A549 (cell line): ENCODE measurements around the gene TMEM250.

Experiments
- CBX2 ChIP-seq: fragments of 200-600 bp; sonication (generic); IDR thresholded peaks from 2 replicates; pipeline ENCODE4 v1.6.1; 2016; ENCODE audit warnings: low read depth, mild to moderate bottlenecking, borderline replicate concordance
- EP300 ChIP-seq, 2 experiments: fragments of >200 bp; sonication (Bioruptor Twin); formaldehyde crosslinking; IDR thresholded peaks; 2 replicates in 1 of 2; 3 replicates in 1 of 2; pipeline ENCODE4 v1.6.1; 2016 to 2017
- GATA3 ChIP-seq: IDR thresholded peaks from 2 replicates; pipeline ENCODE4 v1.6.1; 2012; ENCODE audit warnings: borderline replicate concordance
- JUNB ChIP-seq: fragments of >200 bp; sonication (Bioruptor Twin); formaldehyde crosslinking; IDR thresholded peaks from 2 replicates; pipeline ENCODE4 v1.6.1; 2016
- MYC ChIP-seq: IDR thresholded peaks from 2 replicates; pipeline ENCODE4 v1.6.1; 2012; ENCODE audit warnings: mild to moderate bottlenecking, inconsistent platforms, low read length, improper control_type of control experiment, borderline replicate concordance
- POLR2A ChIP-seq: IDR thresholded peaks from 2 replicates; pipeline ENCODE4 v1.6.1; 2012; ENCODE audit warnings: mild to moderate bottlenecking, low read length
- POLR2AphosphoS2 ChIP-seq: conservative IDR thresholded peaks from 2 replicates; pipeline ENCODE4 v1.6.1; 2012; ENCODE audit warnings: low read length, improper control_type of control experiment, inconsistent platforms
- RAD21 ChIP-seq, 2 experiments: fragments of >200 bp in 1 of 2; sonication (Bioruptor Twin) in 1 of 2; formaldehyde crosslinking in 1 of 2; IDR thresholded peaks in 1 of 2; conservative IDR thresholded peaks in 1 of 2; 2 replicates in 1 of 2; 3 replicates in 1 of 2; pipeline ENCODE4 v1.6.1; 2012 to 2018; ENCODE audit warnings: inconsistent platforms in 1 of 2
- TF ChIP-seq, protein P1 (sequence below): fragments of 450-650 bp; IDR thresholded peaks from 2 replicates; pipeline ENCODE4 v1.6.1; 2014; ENCODE audit warnings: antibody characterized with exemption
- TF ChIP-seq, protein P2 (sequence below): fragments of 250-450 bp; sonication (Bioruptor Pico); IDR thresholded peaks from 2 replicates; pipeline ENCODE4 v1.5.0; 2020; ENCODE audit warnings: low read depth, mild to moderate bottlenecking, moderate library complexity
- TF ChIP-seq, protein P3 (sequence below): fragments of >200 bp; sonication (Bioruptor Twin); formaldehyde crosslinking; IDR thresholded peaks from 3 replicates; pipeline ENCODE4 v1.5.1; 2016
- TF ChIP-seq, protein P4 (sequence below): IDR thresholded peaks from 2 replicates; pipeline ENCODE4 v1.6.1; 2012

DNA sequence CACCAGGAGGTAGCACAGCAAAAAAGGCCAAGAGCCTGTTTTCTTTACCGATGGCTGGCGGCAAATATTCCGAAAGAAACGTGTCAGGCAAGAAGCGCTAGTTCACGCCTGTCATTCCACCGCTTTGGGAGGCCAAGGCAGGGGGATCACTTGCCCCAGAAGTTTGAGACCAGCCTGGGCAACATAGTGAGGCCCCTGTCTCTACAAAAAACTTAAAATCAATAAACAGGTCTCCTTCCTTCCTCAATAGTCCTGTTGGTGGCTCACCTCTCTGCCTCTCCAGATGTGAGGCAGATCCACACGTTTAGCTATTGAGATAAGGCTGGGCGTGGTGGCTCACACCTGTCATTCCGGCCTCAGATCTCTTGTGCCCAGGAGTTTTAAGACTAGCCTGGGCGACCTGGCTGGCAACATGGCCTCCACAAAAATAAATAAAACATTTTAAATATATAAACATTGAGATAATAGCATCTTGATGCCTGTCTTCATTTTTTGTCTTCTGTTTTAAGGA, 1.3 kb upstream of the TMEM250 start:
- TF ChIP-seq, protein P1, sequence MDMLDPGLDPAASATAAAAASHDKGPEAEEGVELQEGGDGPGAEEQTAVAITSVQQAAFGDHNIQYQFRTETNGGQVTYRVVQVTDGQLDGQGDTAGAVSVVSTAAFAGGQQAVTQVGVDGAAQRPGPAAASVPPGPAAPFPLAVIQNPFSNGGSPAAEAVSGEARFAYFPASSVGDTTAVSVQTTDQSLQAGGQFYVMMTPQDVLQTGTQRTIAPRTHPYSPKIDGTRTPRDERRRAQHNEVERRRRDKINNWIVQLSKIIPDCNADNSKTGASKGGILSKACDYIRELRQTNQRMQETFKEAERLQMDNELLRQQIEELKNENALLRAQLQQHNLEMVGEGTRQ: no peak
- TF ChIP-seq, protein P2, sequence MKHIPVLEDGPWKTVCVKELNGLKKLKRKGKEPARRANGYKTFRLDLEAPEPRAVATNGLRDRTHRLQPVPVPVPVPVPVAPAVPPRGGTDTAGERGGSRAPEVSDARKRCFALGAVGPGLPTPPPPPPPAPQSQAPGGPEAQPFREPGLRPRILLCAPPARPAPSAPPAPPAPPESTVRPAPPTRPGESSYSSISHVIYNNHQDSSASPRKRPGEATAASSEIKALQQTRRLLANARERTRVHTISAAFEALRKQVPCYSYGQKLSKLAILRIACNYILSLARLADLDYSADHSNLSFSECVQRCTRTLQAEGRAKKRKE (CRISPR knock-in tag): no peak
- no peak for TF ChIP-seq EP300 (IDR thresholded peaks at IDR 0.05)
- no peak for TF ChIP-seq RAD21 (conservative IDR thresholded peaks at IDR 0.05 in 1 of 2, IDR thresholded peaks at IDR 0.05 in 1 of 2)
- TF ChIP-seq CBX2: no peak
- no peak for TF ChIP-seq POLR2AphosphoS2
- TF ChIP-seq, protein P3, sequence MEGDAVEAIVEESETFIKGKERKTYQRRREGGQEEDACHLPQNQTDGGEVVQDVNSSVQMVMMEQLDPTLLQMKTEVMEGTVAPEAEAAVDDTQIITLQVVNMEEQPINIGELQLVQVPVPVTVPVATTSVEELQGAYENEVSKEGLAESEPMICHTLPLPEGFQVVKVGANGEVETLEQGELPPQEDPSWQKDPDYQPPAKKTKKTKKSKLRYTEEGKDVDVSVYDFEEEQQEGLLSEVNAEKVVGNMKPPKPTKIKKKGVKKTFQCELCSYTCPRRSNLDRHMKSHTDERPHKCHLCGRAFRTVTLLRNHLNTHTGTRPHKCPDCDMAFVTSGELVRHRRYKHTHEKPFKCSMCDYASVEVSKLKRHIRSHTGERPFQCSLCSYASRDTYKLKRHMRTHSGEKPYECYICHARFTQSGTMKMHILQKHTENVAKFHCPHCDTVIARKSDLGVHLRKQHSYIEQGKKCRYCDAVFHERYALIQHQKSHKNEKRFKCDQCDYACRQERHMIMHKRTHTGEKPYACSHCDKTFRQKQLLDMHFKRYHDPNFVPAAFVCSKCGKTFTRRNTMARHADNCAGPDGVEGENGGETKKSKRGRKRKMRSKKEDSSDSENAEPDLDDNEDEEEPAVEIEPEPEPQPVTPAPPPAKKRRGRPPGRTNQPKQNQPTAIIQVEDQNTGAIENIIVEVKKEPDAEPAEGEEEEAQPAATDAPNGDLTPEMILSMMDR: no peak
- no peak for TF ChIP-seq MYC
- TF ChIP-seq POLR2A: no peak
- no peak for TF ChIP-seq GATA3
- TF ChIP-seq, protein P4, sequence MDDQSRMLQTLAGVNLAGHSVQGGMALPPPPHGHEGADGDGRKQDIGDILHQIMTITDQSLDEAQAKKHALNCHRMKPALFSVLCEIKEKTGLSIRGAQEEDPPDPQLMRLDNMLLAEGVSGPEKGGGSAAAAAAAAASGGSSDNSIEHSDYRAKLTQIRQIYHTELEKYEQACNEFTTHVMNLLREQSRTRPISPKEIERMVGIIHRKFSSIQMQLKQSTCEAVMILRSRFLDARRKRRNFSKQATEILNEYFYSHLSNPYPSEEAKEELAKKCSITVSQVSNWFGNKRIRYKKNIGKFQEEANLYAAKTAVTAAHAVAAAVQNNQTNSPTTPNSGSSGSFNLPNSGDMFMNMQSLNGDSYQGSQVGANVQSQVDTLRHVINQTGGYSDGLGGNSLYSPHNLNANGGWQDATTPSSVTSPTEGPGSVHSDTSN: no peak
- no peak for TF ChIP-seq JUNB
